ENCODE measurements around the gene RNASE7.

RNASE7 gene

GRCh38 chr14:21088687-21089086 lies 46.5 kb downstream of the RNASE7 start:
- no peak for DNase-seq

GRCh38 chr14:21089271-21089670 lies 47.1 kb downstream of the RNASE7 start:
- DNase-seq, result no peak

- no peak for DNase-seq
Observed at GRCh38 chr14:21089877-21090193, 47.7 kb downstream of the RNASE7 start.

GRCh38 chr14:21090194-21090939 lies 48.2 kb downstream of the RNASE7 start:
- DNase-seq, result no peak

- no peak for DNase-seq
Observed at GRCh38 chr14:21090940-21091663, 48.9 kb downstream of the RNASE7 start.

GRCh38 chr14:21091821-21092272 lies 49.7 kb downstream of the RNASE7 start:
- no peak for DNase-seq

- no peak for DNase-seq
Observed at GRCh38 chr14:21092273-21093011, 50.3 kb downstream of the RNASE7 start.

- DNase-seq, result no peak
Observed at GRCh38 chr14:21093018-21093417, 50.9 kb downstream of the RNASE7 start.
